PC-3 (cell line): Measurements from ENCODE around the gene UBXN11. TPM values are rescaled to one million over a fixed set of nuclear protein-coding genes. Genes with fewer than 3 reads are reported as not detected.
"Not testable (repeated sequence)": the region's sequence is repeated elsewhere in the genome, so short reads cannot be mapped to it uniquely, and the experiment has no call there.

Source experiments
- ATAC-seq: fragments of 200-7000 bp; cut with Tn5 transposase; 2 replicates; pipeline ENCODE4 v1.9.1; 2020; ENCODE audit warnings: mild to moderate bottlenecking, moderate library complexity
- BruUV-seq: library from RNA; stranded (reverse); fragments of 400-500 nt; replicated peaks from 2 replicates; lab custom pipeline; 2021; lab: Mats Ljungman, UMichigan
- CTCF ChIA-PET: fragments of 300-600 bp; sonication (Branson Sonifier 250); formaldehyde crosslinking; loops from one replicate; lab custom pipeline; 2022; ENCODE audit warnings: antibody characterized with exemption; lab: Charles Lee
- POLR2A ChIA-PET: fragments of 300-600 bp; sonication (Branson Sonifier 250); formaldehyde crosslinking; loops from one replicate; lab custom pipeline; 2022; ENCODE audit warnings: antibody characterized with exemption; ENCODE audit not compliant: unreplicated experiment; lab: Charles Lee
- DNase-seq: peaks from one replicate; pipeline ENCODE4 v3.0.0-alpha.2; 2015
- H2AFZ ChIP-seq: fragments of 300-600 bp; sonication (generic); 2 replicates; pipeline ENCODE4 v1.6.0; 2016; ENCODE audit warnings: antibody characterized with exemption, low read length
- H3F3A ChIP-seq: fragments of 300-600 bp; sonication (generic); one replicate; pipeline ENCODE4 v1.6.0; 2017; ENCODE audit warnings: antibody characterized with exemption, low read length, control low read depth, mild to moderate bottlenecking; ENCODE audit not compliant: unreplicated experiment
- H3K27ac ChIP-seq: fragments of 300-600 bp; sonication (generic); 2 replicates; pipeline ENCODE4 v1.5.1; 2016; ENCODE audit warnings: mild to moderate bottlenecking, low read length
- H3K27me3 ChIP-seq: fragments of 300-600 bp; sonication (generic); 2 replicates; pipeline ENCODE4 v1.6.1; 2016; ENCODE audit warnings: low read length, mixed read lengths
- H3K36me3 ChIP-seq: fragments of 300-600 bp; sonication (generic); 2 replicates; pipeline ENCODE4 v1.6.1; 2016; ENCODE audit warnings: low read depth, mixed run types, low read length, mixed read lengths
- H3K4me1 ChIP-seq: fragments of 300-600 bp; sonication (generic); 2 replicates; pipeline ENCODE4 v1.5.1; 2016; ENCODE audit warnings: low read length; ENCODE audit not compliant: insufficient read depth
- H3K4me2 ChIP-seq: fragments of 300-600 bp; sonication (generic); 2 replicates; pipeline ENCODE4 v1.6.0; 2016; ENCODE audit warnings: low read length
- H3K4me3 ChIP-seq: fragments of 300-600 bp; sonication (generic); 2 replicates; pipeline ENCODE4 v1.5.1; 2016; ENCODE audit warnings: mild to moderate bottlenecking, low read length, mixed read lengths
- H3K79me2 ChIP-seq: fragments of 300-600 bp; sonication (generic); 2 replicates; pipeline ENCODE4 v1.6.1; 2017; ENCODE audit warnings: low read length, mixed read lengths
- H3K9ac ChIP-seq: fragments of 300-600 bp; sonication (generic); 2 replicates; pipeline ENCODE4 v1.6.0; 2016; ENCODE audit warnings: mild to moderate bottlenecking, low read length
- H3K9me2 ChIP-seq: fragments of 300-600 bp; sonication (generic); replicated peaks from 2 replicates; pipeline ENCODE4 v1.6.1; 2016; ENCODE audit warnings: mixed run types, low read length, mixed read lengths
- H3K9me3 ChIP-seq: fragments of 300-600 bp; sonication (generic); 2 replicates; pipeline ENCODE4 v1.6.1; 2016; ENCODE audit warnings: low read length, mixed read lengths
- H4K20me1 ChIP-seq: fragments of 300-600 bp; sonication (generic); 2 replicates; pipeline ENCODE4 v1.6.1; 2016; ENCODE audit warnings: low read length, mixed read lengths
- CTCF ChIP-seq: fragments of 300-600 bp; sonication (generic); conservative IDR thresholded peaks from 2 replicates; pipeline ENCODE4 v1.5.1; 2017; ENCODE audit warnings: antibody characterized with exemption, low read depth, mild to moderate bottlenecking, low read length
- EZH2 ChIP-seq: fragments of 300-600 bp; sonication (generic); IDR thresholded peaks from one replicate; pipeline ENCODE4 v1.6.1; 2017; ENCODE audit warnings: antibody characterized with exemption, mild to moderate bottlenecking, low read length; ENCODE audit not compliant: unreplicated experiment
- EZH2phosphoT487 ChIP-seq: fragments of 300-600 bp; sonication (generic); IDR thresholded peaks from 2 replicates; pipeline ENCODE4 v1.6.1; 2018; ENCODE audit warnings: mild to moderate bottlenecking, antibody characterized with exemption, low read length, borderline replicate concordance
- intact Hi-C: fragments of 100-400 bp; cut with micrococcal nuclease; formaldehyde crosslinking; loops from 2 replicates; pipeline ENCODE4 v1.9.0; 2023
- total RNA-seq: library from RNA; depleted of rRNA; stranded (reverse); fragments of >200 nt; gene quantifications from 2 replicates; pipeline ENCODE4 v1.2.3, GENCODE V29; 2014

UBXN11 gene
- total RNA-seq, 1 experiment from 2014 or later, result 19.4 TPM

DNA sequence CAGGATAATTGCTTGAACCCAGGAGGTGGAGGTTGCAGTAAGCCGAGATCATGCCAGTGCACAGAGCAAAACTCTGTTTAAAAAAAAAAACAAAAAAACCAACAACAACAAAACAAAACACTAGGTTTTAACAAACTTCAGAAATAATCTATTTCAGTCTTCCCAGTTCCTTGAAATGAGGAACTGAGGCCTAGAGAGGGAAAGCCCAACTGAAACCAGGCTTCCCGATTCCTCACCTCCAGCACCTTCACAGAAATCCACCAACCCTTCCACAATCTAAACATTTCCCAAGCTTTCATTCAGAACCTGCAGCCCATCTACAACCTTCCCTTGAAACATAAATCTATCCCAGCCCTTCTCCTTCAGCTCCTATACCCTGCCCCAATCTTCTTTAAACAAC, 10.7 kb upstream of the UBXN11 start:
- H3F3A ChIP-seq, result no peaks in the 10 kb centered on the region
- no peaks in the 10 kb centered on the region for H3K36me3 ChIP-seq
- no peak for TF ChIP-seq EZH2
- no peak for TF ChIP-seq EZH2phosphoT487
- TF ChIP-seq CTCF, result no peak
- no peak overlapping the region for H3K9ac ChIP-seq
- POLR2A ChIA-PET, result no interaction called here
- H3K9me3 ChIP-seq, result no peaks in the 10 kb centered on the region
- CTCF ChIA-PET, result no interaction called here
- H3K27me3 ChIP-seq, result no peaks in the 10 kb centered on the region
- DNase-seq (no peak), ATAC-seq (no peak)
- no TSS peak for BruUV-seq
- no peaks in the 10 kb centered on the region for H4K20me1 ChIP-seq
- H3K4me1 ChIP-seq, result no peaks in the 10 kb centered on the region
- no peaks in the 10 kb centered on the region for H3K9me2 ChIP-seq
- H3K4me3 ChIP-seq, result no peak overlapping the region
- no peak overlapping the region for H2AFZ ChIP-seq
- no peak overlapping the region for H3K4me2 ChIP-seq
- H3K27ac ChIP-seq, result no peak overlapping the region
- intact Hi-C loops, result no loop called here
- H3K79me2 ChIP-seq, result no peaks in the 10 kb centered on the region

GRCh38 chr1:26315874-26316850, 9.7 kb upstream of the UBXN11 start:
- no peaks in the 10 kb centered on the region for H3K79me2 ChIP-seq
- H3K4me3 ChIP-seq, result no peak overlapping the region
- no peaks in the 10 kb centered on the region for H3K4me1 ChIP-seq
- no peak overlapping the region for H3K4me2 ChIP-seq
- no peak overlapping the region for H3K9ac ChIP-seq
- no peaks in the 10 kb centered on the region for H3F3A ChIP-seq
- DNase-seq, result no peak
- no peaks in the 10 kb centered on the region for H3K36me3 ChIP-seq
- no peak for ATAC-seq
- no TSS peak for BruUV-seq
- POLR2A ChIA-PET, result no interaction called here
- H2AFZ ChIP-seq, result no peak overlapping the region
- no peak for TF ChIP-seq EZH2phosphoT487
- no peak for TF ChIP-seq CTCF
- no peak for TF ChIP-seq EZH2
- no peak overlapping the region for H3K27ac ChIP-seq
- H4K20me1 ChIP-seq, result no peaks in the 10 kb centered on the region
- intact Hi-C loops, result no loop called here
- no peaks in the 10 kb centered on the region for H3K9me2 ChIP-seq
- H3K9me3 ChIP-seq, result no peaks in the 10 kb centered on the region
- CTCF ChIA-PET, result no interaction called here
- no peaks in the 10 kb centered on the region for H3K27me3 ChIP-seq

- Histone ChIP-seq H3F3A (no peaks in the 10 kb centered on the region), H3K4me2 (no peak overlapping the region), H3K9me2 (no peaks in the 10 kb centered on the region), H3K9me3 (no peaks in the 10 kb centered on the region), H3K4me1 (no peaks in the 10 kb centered on the region), H2AFZ (no peak overlapping the region), H3K4me3 (no peak overlapping the region), H3K36me3 (no peaks in the 10 kb centered on the region), H3K9ac (no peak overlapping the region), H3K27me3 (no peaks in the 10 kb centered on the region), H3K79me2 (no peaks in the 10 kb centered on the region), H4K20me1 (no peaks in the 10 kb centered on the region), H3K27ac (no peak overlapping the region)
- ATAC-seq (no peak), DNase-seq (no peak)
- CTCF ChIA-PET, result interaction anchor here (0.7 to 1.7 kb wide), 2 partner anchors 30 to 83 kb away, joined by 3 read pairs; no protein-coding TSS in a partner anchor
- no peak for TF ChIP-seq EZH2phosphoT487
- no peak for TF ChIP-seq CTCF
- TF ChIP-seq EZH2, result no peak
- no TSS peak for BruUV-seq
- intact Hi-C loops, result no loop called here
- POLR2A ChIA-PET, result no interaction called here
Measured at GRCh38 chr1:26314501-26314900, 8.1 kb upstream of the UBXN11 start.

DNA sequence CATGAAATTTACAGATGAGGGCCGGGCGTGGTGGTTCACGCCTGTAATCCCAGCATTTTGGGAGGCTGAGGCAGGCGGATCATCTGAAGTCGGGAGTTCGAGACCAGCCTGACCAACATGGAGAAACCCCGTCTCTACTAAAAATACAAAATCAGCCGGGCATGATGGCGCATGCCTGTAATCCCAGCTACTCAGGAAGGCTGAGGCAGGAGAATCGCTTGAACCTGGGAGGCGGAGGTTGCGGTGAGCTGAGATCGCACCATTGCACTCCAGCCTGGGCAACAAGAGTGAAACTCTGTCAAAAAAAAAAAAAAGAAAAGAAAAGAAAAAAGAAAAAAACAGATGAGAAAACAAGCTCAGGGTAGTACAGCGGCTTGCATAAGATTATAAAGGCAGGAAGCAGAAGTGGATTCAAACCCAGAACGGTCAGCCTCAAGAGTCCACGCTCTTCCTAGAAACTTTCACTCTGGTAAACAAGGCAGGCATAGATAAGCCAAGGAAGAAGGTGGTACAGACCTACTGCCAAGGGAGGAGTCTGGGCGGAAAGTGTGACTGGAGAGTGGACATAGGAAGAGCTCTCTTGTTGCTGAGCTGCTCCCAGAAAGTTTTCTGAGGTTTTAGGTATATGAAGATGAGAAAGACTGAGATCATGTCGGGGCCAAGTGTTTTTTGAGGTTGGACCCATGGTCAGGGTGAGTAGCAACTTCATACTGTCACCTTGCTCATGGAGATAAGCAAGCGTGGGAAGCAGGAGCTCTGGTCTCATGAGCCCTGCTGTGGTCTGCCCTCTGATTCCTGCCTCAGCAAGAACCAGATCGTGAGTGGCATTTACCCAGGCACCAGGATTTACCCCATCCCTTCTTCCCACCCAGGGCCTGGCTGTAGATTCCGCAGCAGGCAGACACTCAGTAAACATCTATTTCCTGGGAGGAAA, 1.8 kb upstream of the UBXN11 start:
- H4K20me1 ChIP-seq, ATAC-seq, H3K27ac ChIP-seq, POLR2A ChIA-PET, H3K4me3 ChIP-seq, DNase-seq, BruUV-seq, H3F3A ChIP-seq, H3K9me3 ChIP-seq, H3K9me2 ChIP-seq, H3K4me2 ChIP-seq, H3K36me3 ChIP-seq, H3K27me3 ChIP-seq, H3K9ac ChIP-seq: not testable (repeated sequence)
- Histone ChIP-seq H3K79me2 (peaks cover 27% of the 10 kb centered on the region), H3K4me1 (peaks cover 22% of the 10 kb centered on the region), H2AFZ (0 out of 2 replicates have a peak overlapping the region, but pooled peaks have one; percentile 7)
- intact Hi-C loops, result loop anchor here (2.0 kb wide), 1 partner anchor 29 kb away; no protein-coding TSS in a partner anchor
- CTCF ChIA-PET, result interaction anchor here (0.6 kb wide), 1 partner anchor 96 kb away, joined by 4 read pairs; no protein-coding TSS in a partner anchor
